SK-N-SH (cell line): Measurements from ENCODE around the gene CD96. TPM values are rescaled to one million over a fixed set of nuclear protein-coding genes. Genes with fewer than 3 reads are reported as not detected.

Experiments
- CTCF ChIA-PET: fragments of 300-600, 350-600 bp; formaldehyde crosslinking; extraction: SDS; loops from one replicate; lab custom pipeline; 2021; lab: Yijun Ruan, JAX
- POLR2A ChIA-PET: fragments of 350-600 bp; sonication (Branson Sonifier 250); formaldehyde crosslinking; extraction: SDS; loops from one replicate; lab custom pipeline; 2020; ENCODE audit warnings: antibody characterized with exemption, inconsistent platforms; lab: Yijun Ruan, JAX
- DNase-seq: peaks from one replicate; pipeline ENCODE4 v3.0.0; 2012
- H2AFZ ChIP-seq: fragments of 200-600 bp; sonication (generic); 2 replicates; pipeline ENCODE4 v1.8.1; 2016; ENCODE audit warnings: antibody characterized with exemption, mild to moderate bottlenecking, low read depth
- H3F3A ChIP-seq: fragments of 200-600 bp; sonication (generic); replicated peaks from 2 replicates; pipeline ENCODE3; 2016; ENCODE audit warnings: antibody characterized with exemption, mild to moderate bottlenecking; ENCODE audit not compliant: insufficient read depth
- H3K27ac ChIP-seq, 2 experiments: fragments of 200-500 bp in 1 of 2; fragments of 200-600 bp in 1 of 2; sonication (Bioruptor generic) in 1 of 2; sonication (generic), shearing (Covaris generic) in 1 of 2; 2 replicates each; pipeline versions ENCODE4 v1.5.1 to v1.6.1; 2014 to 2016; ENCODE audit warnings: low read depth in 2 of 2, inconsistent platforms in 1 of 2, low read length in 1 of 2, mild to moderate bottlenecking in 1 of 2, mixed read lengths in 1 of 2
- H3K27me3 ChIP-seq: fragments of 200-600 bp; sonication (generic), shearing (Covaris generic); 2 replicates; pipeline ENCODE4 v1.6.1; 2016; ENCODE audit warnings: mixed run types; ENCODE audit not compliant: insufficient read depth
- H3K36me3 ChIP-seq, 2 experiments: fragments of 200-500 bp in 1 of 2; fragments of 200-600 bp in 1 of 2; sonication (Bioruptor generic) in 1 of 2; sonication (generic) in 1 of 2; replicated peaks in 1 of 2; 2 replicates each; pipeline versions ENCODE3 to v1.5.1; 2014 to 2016; ENCODE audit warnings: low read length in 1 of 2, mild to moderate bottlenecking in 1 of 2; ENCODE audit not compliant: insufficient read depth in 2 of 2, control insufficient read depth in 1 of 2
- H3K4me1 ChIP-seq, 2 experiments: fragments of 200-500 bp in 1 of 2; fragments of 200-600 bp in 1 of 2; sonication (Bioruptor generic) in 1 of 2; sonication (generic), shearing (Covaris generic) in 1 of 2; 2 replicates each; pipeline versions ENCODE4 v1.5.1 to v1.6.1; 2014 to 2016; ENCODE audit warnings: low read depth in 1 of 2, low read length in 1 of 2, mixed run types in 1 of 2; ENCODE audit not compliant: insufficient read depth in 2 of 2, control insufficient read depth in 1 of 2
- H3K4me2 ChIP-seq: fragments of 200-600 bp; sonication (generic), shearing (Covaris generic); 2 replicates; pipeline ENCODE4 v1.6.1; 2017; ENCODE audit warnings: mixed run types
- H3K4me3 ChIP-seq, 2 experiments: fragments of 200-500 bp in 1 of 2; fragments of 200-600 bp in 1 of 2; sonication (Bioruptor generic) in 1 of 2; sonication (generic), shearing (Covaris generic) in 1 of 2; 2 replicates each; pipeline versions ENCODE4 v1.5.1 to v1.8.1; 2014 to 2016; ENCODE audit warnings: low read depth in 2 of 2, inconsistent platforms in 1 of 2, low read length in 1 of 2, mild to moderate bottlenecking in 1 of 2, mixed read lengths in 1 of 2, moderate library complexity in 1 of 2
- H3K79me2 ChIP-seq: fragments of 200-600 bp; sonication (generic); 2 replicates; pipeline ENCODE4 v1.8.1; 2017; ENCODE audit warnings: mild to moderate bottlenecking; ENCODE audit not compliant: insufficient read depth
- H3K9ac ChIP-seq: fragments of 200-600 bp; sonication (generic); 2 replicates; pipeline ENCODE4 v1.6.1; 2017; ENCODE audit warnings: mixed run types
- H3K9me2 ChIP-seq: fragments of 200-600 bp; sonication (generic); 2 replicates; pipeline ENCODE4 v1.6.1; 2017; ENCODE audit warnings: mixed run types
- H3K9me3 ChIP-seq: fragments of 200-600 bp; sonication (generic); 2 replicates; pipeline ENCODE4 v1.6.1; 2017; ENCODE audit warnings: mixed run types, mild to moderate bottlenecking, moderate library complexity
- H4K20me1 ChIP-seq: fragments of 200-600 bp; sonication (generic); 2 replicates; pipeline ENCODE4 v1.6.1; 2017; ENCODE audit warnings: mild to moderate bottlenecking, mixed run types; ENCODE audit not compliant: insufficient read depth
- CTCF ChIP-seq: fragments of 200-600 bp; sonication (generic); IDR thresholded peaks from 2 replicates; pipeline ENCODE4 v1.6.1; 2017; ENCODE audit warnings: antibody characterized with exemption, mild to moderate bottlenecking, moderate library complexity
- ELF1 ChIP-seq: IDR thresholded peaks from 2 replicates; pipeline ENCODE4 v1.4.0; 2012
- FOSL2 ChIP-seq: IDR thresholded peaks from 2 replicates; pipeline ENCODE4 v1.4.0; 2012; ENCODE audit warnings: low read depth, mild to moderate bottlenecking, moderate library complexity, borderline replicate concordance
- GABPA ChIP-seq: IDR thresholded peaks from 2 replicates; pipeline ENCODE4 v1.4.0; 2012; ENCODE audit warnings: low read depth, mild to moderate bottlenecking
- GATA2 ChIP-seq: sonication (generic); formaldehyde crosslinking; IDR thresholded peaks from 2 replicates; pipeline ENCODE4 v1.5.0; 2020; ENCODE audit warnings: mild to moderate bottlenecking, missing genetic modification reagents
- JUND ChIP-seq: IDR thresholded peaks from 2 replicates; pipeline ENCODE4 v1.4.0; 2012
- MEF2A ChIP-seq: IDR thresholded peaks from 2 replicates; pipeline ENCODE4 v1.4.0; 2012; ENCODE audit warnings: low read depth, borderline replicate concordance
- NFIC ChIP-seq: IDR thresholded peaks from 2 replicates; pipeline ENCODE4 v1.4.0; 2012; ENCODE audit warnings: borderline replicate concordance
- NRF1 ChIP-seq: IDR thresholded peaks from 2 replicates; pipeline ENCODE4 v1.6.1; 2012; ENCODE audit warnings: low read depth, mild to moderate bottlenecking, low read length
- PBX3 ChIP-seq: IDR thresholded peaks from 2 replicates; pipeline ENCODE4; 2012
- POLR2AphosphoS5 ChIP-seq: IDR thresholded peaks from 2 replicates; pipeline ENCODE4 v1.6.1; 2012; ENCODE audit warnings: low read depth, low read length
- RCOR1 ChIP-seq: fragments of 150-350 bp; IDR thresholded peaks from 2 replicates; pipeline ENCODE4 v1.6.1; 2017; ENCODE audit warnings: antibody characterized with exemption, low read length
- REST ChIP-seq: IDR thresholded peaks from 2 replicates; pipeline ENCODE4 v1.6.1; 2012; ENCODE audit warnings: mild to moderate bottlenecking, low read depth, low read length, moderate library complexity
- RXRA ChIP-seq: IDR thresholded peaks from 2 replicates; pipeline ENCODE4 v1.4.0; 2012; ENCODE audit warnings: low read depth, mild to moderate bottlenecking, borderline replicate concordance
- SMC3 ChIP-seq: IDR thresholded peaks from 2 replicates; pipeline ENCODE4 v1.6.1; 2012; ENCODE audit warnings: low read depth, low read length, improper control_type of control experiment
- WGBS: methylation state at CpG from one replicate; pipeline ENCODE4 v1.1.6; 2017; ENCODE audit warnings: low lambda C conversion rate; 5-methylcytosine and 5-hydroxymethylcytosine counted together
- polyA plus RNA-seq, 3 experiments: library from polyadenylated mRNA; depleted of rRNA; stranded (reverse); fragments of >200 nt; gene quantifications; 2 replicates each; pipeline ENCODE4 v1.2.3, GENCODE V29; 2012

Gene CD96
- polyA plus RNA-seq, 1 of the 3 experiments (the other 2 are of a cell fraction): 0.02 TPM

- no peak for TF ChIP-seq REST
Observed at GRCh38 chr3:111570404-111571030, 28.5 kb downstream of the CD96 start (continued).

- DNase-seq: no peak
- CTCF ChIA-PET: no interaction called here
- POLR2A ChIA-PET: no interaction called here
Observed at GRCh38 chr3:111571282-111571681, 29.3 kb downstream of the CD96 start.

GRCh38 chr3:111571907-111572460 is 30.0 kb downstream of the CD96 start:
- Histone ChIP-seq H3K79me2 (no peaks in the 10 kb centered on the region), H3K9ac (no peak overlapping the region), H3K9me3 (no peaks in the 10 kb centered on the region), H3K4me2 (no peak overlapping the region), H2AFZ (no peak overlapping the region), H3K4me3 (no peak overlapping the region), H3K9me2 (no peaks in the 10 kb centered on the region), H3K4me1 (peaks cover 3 to 13% of the 10 kb centered on the region in 2 experiments; a peak in 2 of 4 replicates), H4K20me1 (no peaks in the 10 kb centered on the region), H3K36me3 (no peaks in the 10 kb centered on the region), H3K27me3 (no peaks in the 10 kb centered on the region), H3K27ac (no peak overlapping the region), H3F3A (peaks cover 7% of the 10 kb centered on the region)
- TF ChIP-seq CTCF (no peak), RXRA (no peak), NRF1 (no peak), GABPA (no peak), PBX3 (no peak), POLR2AphosphoS5 (no peak), FOSL2 (no peak), MEF2A (no peak), JUND (no peak), GATA2 (CRISPR knock-in tag) (no peak), NFIC (no peak), ELF1 (no peak), SMC3 (no peak)
- POLR2A ChIA-PET: no interaction called here
- DNase-seq: no peak
- WGBS: 100% methylated on average over 6 of the region's 6 CpGs
- CTCF ChIA-PET: interaction anchor here (1.2 kb wide), 1 partner anchor 396 kb away, joined by 3 read pairs; no protein-coding TSS in a partner anchor

More at GRCh38 chr3:111571282-111571681, 29.3 kb downstream of the CD96 start:
- Histone ChIP-seq H3K4me1 (peaks cover 3 to 13% of the 10 kb centered on the region in 2 experiments; a peak in 2 of 4 replicates), H3K27me3 (no peaks in the 10 kb centered on the region), H4K20me1 (no peaks in the 10 kb centered on the region), H3K4me3 (no peak overlapping the region), H3K9ac (no peak overlapping the region), H3K9me3 (no peaks in the 10 kb centered on the region), H3K36me3 (no peaks in the 10 kb centered on the region), H2AFZ (no peak overlapping the region), H3K4me2 (no peak overlapping the region), H3K79me2 (no peaks in the 10 kb centered on the region), H3K9me2 (no peaks in the 10 kb centered on the region), H3K27ac (no peak overlapping the region), H3F3A (peaks cover 7% of the 10 kb centered on the region)
- no peak for TF ChIP-seq NRF1
- no peak for TF ChIP-seq RCOR1
- 84% methylated on average over 1 of the region's 1 CpG for WGBS
